ENCODE results near the gene UBAC1.
"Not testable (repeated sequence)": the region's sequence is repeated elsewhere in the genome, so short reads cannot be mapped to it uniquely, and the experiment has no call there.

Gene UBAC1

GRCh38 chr9:135960411-135961276 is 529 bp downstream of the UBAC1 start:
- Mint-ChIP-seq H3K4me3 (peak overlapping the region; percentile 94), H3K9me3 (no peaks in the 10 kb centered on the region), H3K27me3 (peaks cover 25% of the 10 kb centered on the region), H3K27ac (peak overlapping the region; percentile 81), H3K36me3 (no peaks in the 10 kb centered on the region), H3K4me1 (peaks cover 54% of the 10 kb centered on the region)
- no peak for ATAC-seq

- Mint-ChIP-seq H3K27ac (peak overlapping the region; percentile 81), H3K9me3 (no peaks in the 10 kb centered on the region), H3K4me1 (peaks cover 54% of the 10 kb centered on the region), H3K4me3 (peak overlapping the region; percentile 94), H3K36me3 (peaks cover 4% of the 10 kb centered on the region), H3K27me3 (peaks cover 18% of the 10 kb centered on the region)
- no peak for ATAC-seq
Measured at GRCh38 chr9:135959814-135960213, 1.4 kb downstream of the UBAC1 start.

GRCh38 chr9:135958485-135958884 is 2.7 kb downstream of the UBAC1 start:
- H3K27me3 Mint-ChIP-seq = peaks cover 11% of the 10 kb centered on the region
- peaks cover 54% of the 10 kb centered on the region for H3K4me1 Mint-ChIP-seq
- H3K4me3 Mint-ChIP-seq = no peak overlapping the region
- peaks cover 11% of the 10 kb centered on the region for H3K36me3 Mint-ChIP-seq
- no peak for ATAC-seq
- H3K27ac Mint-ChIP-seq = no peak overlapping the region
- H3K9me3 Mint-ChIP-seq = no peaks in the 10 kb centered on the region

GRCh38 chr9:135957431-135957830 is 3.7 kb downstream of the UBAC1 start:
- Mint-ChIP-seq H3K36me3 (peaks cover 17% of the 10 kb centered on the region), H3K4me3 (no peak overlapping the region), H3K27ac (no peak overlapping the region), H3K27me3 (peaks cover under 1% of the 10 kb centered on the region), H3K9me3 (no peaks in the 10 kb centered on the region), H3K4me1 (peaks cover 48% of the 10 kb centered on the region)
- ATAC-seq = no peak

- Mint-ChIP-seq H3K27me3 (no peaks in the 10 kb centered on the region), H3K9me3 (no peaks in the 10 kb centered on the region), H3K4me1 (peaks cover 41% of the 10 kb centered on the region), H3K36me3 (peaks cover 17% of the 10 kb centered on the region), H3K27ac (no peak overlapping the region), H3K4me3 (no peak overlapping the region)
- ATAC-seq = no peak
Measured at GRCh38 chr9:135956802-135957174, 4.4 kb downstream of the UBAC1 start.

GRCh38 chr9:135955934-135956801 is 5.0 kb downstream of the UBAC1 start:
- peaks cover 35% of the 10 kb centered on the region for H3K4me1 Mint-ChIP-seq
- peaks cover 17% of the 10 kb centered on the region for H3K36me3 Mint-ChIP-seq
- ATAC-seq = no peak
- H3K4me3 Mint-ChIP-seq = no peak overlapping the region
- H3K27ac Mint-ChIP-seq = no peak overlapping the region
- no peaks in the 10 kb centered on the region for H3K27me3 Mint-ChIP-seq
- no peaks in the 10 kb centered on the region for H3K9me3 Mint-ChIP-seq

- no peak for ATAC-seq
Measured at GRCh38 chr9:135952664-135953206, 8.4 kb downstream of the UBAC1 start.

GRCh38 chr9:135951889-135952663 is 9.1 kb downstream of the UBAC1 start:
- peaks cover 46% of the 10 kb centered on the region for H3K36me3 Mint-ChIP-seq
- H3K4me1 Mint-ChIP-seq = peaks cover 9% of the 10 kb centered on the region

More at GRCh38 chr9:135952664-135953206, 8.4 kb downstream of the UBAC1 start:
- no peaks in the 10 kb centered on the region for H3K9me3 Mint-ChIP-seq
- no peaks in the 10 kb centered on the region for H3K27me3 Mint-ChIP-seq
- H3K36me3 Mint-ChIP-seq = peaks cover 41% of the 10 kb centered on the region
- H3K4me1 Mint-ChIP-seq = peaks cover 9% of the 10 kb centered on the region
- H3K27ac Mint-ChIP-seq = no peak overlapping the region
- H3K4me3 Mint-ChIP-seq = no peak overlapping the region

GRCh38 chr9:135951310-135951709 is 9.9 kb downstream of the UBAC1 start:
- not testable (repeated sequence) for H3K4me1 Mint-ChIP-seq, ATAC-seq, H3K9me3 Mint-ChIP-seq, H3K27me3 Mint-ChIP-seq, H3K4me3 Mint-ChIP-seq, H3K27ac Mint-ChIP-seq
- H3K36me3 Mint-ChIP-seq = peaks cover 52% of the 10 kb centered on the region

More at GRCh38 chr9:135951889-135952663, 9.1 kb downstream of the UBAC1 start:
- Mint-ChIP-seq H3K27ac (no peak overlapping the region), H3K4me3 (no peak overlapping the region), H3K27me3 (no peaks in the 10 kb centered on the region), H3K9me3 (no peaks in the 10 kb centered on the region)
- no peak for ATAC-seq

GRCh38 chr9:135950841-135951240 is 10.3 kb downstream of the UBAC1 start:
- H3K4me1 Mint-ChIP-seq, H3K27ac Mint-ChIP-seq, ATAC-seq, H3K9me3 Mint-ChIP-seq, H3K4me3 Mint-ChIP-seq, H3K27me3 Mint-ChIP-seq: not testable (repeated sequence)
- H3K36me3 Mint-ChIP-seq = peaks cover 57% of the 10 kb centered on the region

- no peaks in the 10 kb centered on the region for H3K27me3 Mint-ChIP-seq
- no peak for ATAC-seq
- peaks cover 63% of the 10 kb centered on the region for H3K36me3 Mint-ChIP-seq
- H3K27ac Mint-ChIP-seq = no peak overlapping the region
- no peak overlapping the region for H3K4me3 Mint-ChIP-seq
- no peaks in the 10 kb centered on the region for H3K9me3 Mint-ChIP-seq
- H3K4me1 Mint-ChIP-seq = no peaks in the 10 kb centered on the region
Measured at GRCh38 chr9:135950135-135950682, 11.0 kb downstream of the UBAC1 start.

- no peaks in the 10 kb centered on the region for H3K27me3 Mint-ChIP-seq
- H3K9me3 Mint-ChIP-seq = no peaks in the 10 kb centered on the region
- H3K36me3 Mint-ChIP-seq = peaks cover 62% of the 10 kb centered on the region
- no peak overlapping the region for H3K27ac Mint-ChIP-seq
- H3K4me3 Mint-ChIP-seq = no peak overlapping the region
- no peak for ATAC-seq
- no peaks in the 10 kb centered on the region for H3K4me1 Mint-ChIP-seq
Measured at GRCh38 chr9:135949501-135950134, 11.6 kb downstream of the UBAC1 start.

GRCh38 chr9:135948968-135949367 is 12.2 kb downstream of the UBAC1 start:
- H3K4me3 Mint-ChIP-seq = no peak overlapping the region
- peaks cover 5% of the 10 kb centered on the region for H3K4me1 Mint-ChIP-seq
- H3K27me3 Mint-ChIP-seq = no peaks in the 10 kb centered on the region
- no peak for ATAC-seq
- H3K9me3 Mint-ChIP-seq = no peaks in the 10 kb centered on the region
- no peak overlapping the region for H3K27ac Mint-ChIP-seq
- H3K36me3 Mint-ChIP-seq = peaks cover 63% of the 10 kb centered on the region

GRCh38 chr9:135948446-135948845 is 12.7 kb downstream of the UBAC1 start:
- Mint-ChIP-seq H3K36me3 (peaks cover 68% of the 10 kb centered on the region), H3K4me1 (peaks cover 6% of the 10 kb centered on the region), H3K9me3 (no peaks in the 10 kb centered on the region), H3K27ac (no peak overlapping the region), H3K27me3 (no peaks in the 10 kb centered on the region), H3K4me3 (no peak overlapping the region)
- ATAC-seq = no peak

All from stimulated activated memory B cell treated with anti-CD40 and anti-IgM and Interleukin-4, amounts not matched to agents 10 μg/mL and 1 μg/mL and 100 μg/mL, for 72 hours (primary cell).